ENCODE results near the gene ATP9B. TPM values are rescaled to one million over a fixed set of nuclear protein-coding genes. Genes with fewer than 3 reads are reported as not detected.

ATP9B gene
- total RNA-seq, 2 donors from 2014 or later: 29.1 to 38.1 TPM

GRCh38 chr18:79064228-79064627 lies 5.0 kb upstream of the ATP9B start:
- Histone ChIP-seq H3K4me1 (ENCODE audit: control insufficient read depth, insufficient read depth, low read length) (no peaks in the 10 kb centered on the region), H3K27ac (ENCODE audit: low read depth, low read length) (no peak overlapping the region), H3K9ac (ENCODE audit: extremely low read depth, low read length, poor library complexity, severe bottlenecking) (no peak overlapping the region), H3K27me3 (ENCODE audit: control insufficient read depth, insufficient read depth, low read length, poor library complexity, severe bottlenecking) (peaks cover 5% of the 10 kb centered on the region), H3K4me3 (ENCODE audit: low read length) (no peak overlapping the region), H3K9me3 (ENCODE audit: control insufficient read depth, low read length) (no peaks in the 10 kb centered on the region), H3K36me3 (ENCODE audit: control insufficient read depth, insufficient read depth, low read length) (no peaks in the 10 kb centered on the region)
- WGBS, 2 experiments (ENCODE audit: insufficient coverage in 1 of 2, insufficient read length in 1 of 2): 91 to 95% methylated on average over 4 to 5 of the region's 5 CpGs
- H3K4me3 Mint-ChIP-seq: no peak overlapping the region
- peaks cover 31% of the 10 kb centered on the region for H3K27me3 Mint-ChIP-seq (ENCODE audit: insufficient read depth)
- no peaks in the 10 kb centered on the region for H3K4me1 Mint-ChIP-seq
- TF ChIP-seq, protein P1, sequence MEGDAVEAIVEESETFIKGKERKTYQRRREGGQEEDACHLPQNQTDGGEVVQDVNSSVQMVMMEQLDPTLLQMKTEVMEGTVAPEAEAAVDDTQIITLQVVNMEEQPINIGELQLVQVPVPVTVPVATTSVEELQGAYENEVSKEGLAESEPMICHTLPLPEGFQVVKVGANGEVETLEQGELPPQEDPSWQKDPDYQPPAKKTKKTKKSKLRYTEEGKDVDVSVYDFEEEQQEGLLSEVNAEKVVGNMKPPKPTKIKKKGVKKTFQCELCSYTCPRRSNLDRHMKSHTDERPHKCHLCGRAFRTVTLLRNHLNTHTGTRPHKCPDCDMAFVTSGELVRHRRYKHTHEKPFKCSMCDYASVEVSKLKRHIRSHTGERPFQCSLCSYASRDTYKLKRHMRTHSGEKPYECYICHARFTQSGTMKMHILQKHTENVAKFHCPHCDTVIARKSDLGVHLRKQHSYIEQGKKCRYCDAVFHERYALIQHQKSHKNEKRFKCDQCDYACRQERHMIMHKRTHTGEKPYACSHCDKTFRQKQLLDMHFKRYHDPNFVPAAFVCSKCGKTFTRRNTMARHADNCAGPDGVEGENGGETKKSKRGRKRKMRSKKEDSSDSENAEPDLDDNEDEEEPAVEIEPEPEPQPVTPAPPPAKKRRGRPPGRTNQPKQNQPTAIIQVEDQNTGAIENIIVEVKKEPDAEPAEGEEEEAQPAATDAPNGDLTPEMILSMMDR (conservative IDR thresholded peaks at IDR 0.05): no peak
- peaks cover 24% of the 10 kb centered on the region for H3K9me3 Mint-ChIP-seq
- no peak for DNase-seq
- peaks cover 6% of the 10 kb centered on the region for H3K36me3 Mint-ChIP-seq (ENCODE audit: low read depth)
- H3K27ac Mint-ChIP-seq: no peak overlapping the region

- no peak overlapping the region for H3K4me3 ChIP-seq (ENCODE audit: low read length)
- Mint-ChIP-seq H3K36me3 (ENCODE audit: low read depth) (peaks cover 6% of the 10 kb centered on the region), H3K4me3 (no peak overlapping the region), H3K27me3 (ENCODE audit: insufficient read depth) (peaks cover 31% of the 10 kb centered on the region), H3K4me1 (peaks cover 6% of the 10 kb centered on the region), H3K9me3 (peaks cover 28% of the 10 kb centered on the region), H3K27ac (no peak overlapping the region)
- peaks cover 5% of the 10 kb centered on the region for H3K27me3 ChIP-seq (ENCODE audit: control insufficient read depth, insufficient read depth, low read length, poor library complexity, severe bottlenecking)
- TF ChIP-seq, protein P1 (conservative IDR thresholded peaks at IDR 0.05): no peak
- H3K4me1 ChIP-seq (ENCODE audit: control insufficient read depth, insufficient read depth, low read length): no peaks in the 10 kb centered on the region
- H3K36me3 ChIP-seq (ENCODE audit: control insufficient read depth, insufficient read depth, low read length): no peaks in the 10 kb centered on the region
- 95 to 100% methylated on average over 2 of the region's 2 CpGs for WGBS, 2 experiments (ENCODE audit: insufficient coverage in 1 of 2, insufficient read length in 1 of 2)
- no peak overlapping the region for H3K9ac ChIP-seq (ENCODE audit: extremely low read depth, low read length, poor library complexity, severe bottlenecking)
- H3K27ac ChIP-seq (ENCODE audit: low read depth, low read length): no peak overlapping the region
- H3K9me3 ChIP-seq (ENCODE audit: control insufficient read depth, low read length): peaks cover 3% of the 10 kb centered on the region
- no peak for DNase-seq
Measured at GRCh38 chr18:79065802-79066201, 3.4 kb upstream of the ATP9B start.

DNA sequence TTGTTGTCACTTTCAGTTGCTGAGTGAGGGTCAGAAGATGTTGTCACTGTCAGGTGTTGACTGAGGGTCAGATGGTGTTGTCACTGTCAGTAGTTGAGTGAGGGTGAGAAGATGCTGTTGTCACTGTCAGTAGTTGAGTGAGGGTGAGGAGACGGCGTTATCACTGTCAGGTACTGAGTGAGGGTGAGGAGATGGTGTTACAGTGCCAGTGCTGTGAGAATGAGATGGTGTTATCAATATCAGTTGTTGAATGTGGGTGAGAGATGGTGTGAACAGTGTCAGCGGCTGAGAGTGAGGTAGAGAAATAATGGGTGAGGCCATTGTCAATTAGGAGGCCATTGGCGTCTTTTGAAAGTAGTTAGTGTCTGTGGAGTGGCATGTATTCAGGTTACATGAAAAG lies 1.6 kb upstream of the ATP9B start:
- Mint-ChIP-seq H3K4me1 (peaks cover 6% of the 10 kb centered on the region), H3K27me3 (ENCODE audit: insufficient read depth) (peaks cover 31% of the 10 kb centered on the region), H3K4me3 (no peak overlapping the region), H3K27ac (no peak overlapping the region), H3K9me3 (peaks cover 44% of the 10 kb centered on the region), H3K36me3 (ENCODE audit: low read depth) (peaks cover 15% of the 10 kb centered on the region)
- H3K27ac ChIP-seq (ENCODE audit: low read depth, low read length): no peak overlapping the region
- peaks cover 16% of the 10 kb centered on the region for H3K9me3 ChIP-seq (ENCODE audit: control insufficient read depth, low read length)
- H3K4me3 ChIP-seq (ENCODE audit: low read length): no peak overlapping the region
- H3K36me3 ChIP-seq (ENCODE audit: control insufficient read depth, insufficient read depth, low read length): no peaks in the 10 kb centered on the region
- TF ChIP-seq, protein P1 (conservative IDR thresholded peaks at IDR 0.05): no peak
- H3K9ac ChIP-seq (ENCODE audit: extremely low read depth, low read length, poor library complexity, severe bottlenecking): no peak overlapping the region
- no peaks in the 10 kb centered on the region for H3K4me1 ChIP-seq (ENCODE audit: control insufficient read depth, insufficient read depth, low read length)
- DNase-seq: no peak
- H3K27me3 ChIP-seq (ENCODE audit: control insufficient read depth, insufficient read depth, low read length, poor library complexity, severe bottlenecking): peaks cover 5% of the 10 kb centered on the region
- WGBS, 2 experiments (ENCODE audit: insufficient coverage in 1 of 2, insufficient read length in 1 of 2): 92 to 97% methylated on average over 3 to 4 of the region's 4 CpGs

Measured in endodermal cell (in vitro differentiated cells).